HCT116 (cell line): ENCODE measurements around the gene ST3GAL2.

ENCODE experiments used
- CBX3 ChIP-seq: IDR thresholded peaks from 2 replicates; pipeline ENCODE4 v1.6.1; 2012; ENCODE audit warnings: low read depth
- CEBPB ChIP-seq: IDR thresholded peaks from 2 replicates; pipeline ENCODE4 v1.6.1; 2012; ENCODE audit warnings: low read depth
- CTCF ChIP-seq, 3 experiments: fragments of 200-600 bp in 1 of 3; sonication (generic) in 1 of 3; IDR thresholded peaks in 2 of 3; conservative IDR thresholded peaks in 1 of 3; 2 replicates each; pipeline ENCODE4 v1.5.1; 2012 to 2017; ENCODE audit warnings: low read depth in 2 of 3, low read length in 2 of 3, antibody characterized with exemption in 1 of 3, borderline replicate concordance in 1 of 3, control low read depth in 1 of 3, mild to moderate bottlenecking in 1 of 3, mixed read lengths in 1 of 3, mixed run types in 1 of 3, moderate library complexity in 1 of 3; ENCODE audit not compliant: insufficient read depth in 1 of 3
- EZH2 ChIP-seq: fragments of 200-600 bp; sonication (generic); IDR thresholded peaks from 2 replicates; pipeline ENCODE4 v1.6.1; 2017; ENCODE audit warnings: antibody characterized with exemption, mixed run types
- POLR2A ChIP-seq: IDR thresholded peaks from 2 replicates; pipeline ENCODE4 v1.7.0; 2011; ENCODE audit warnings: borderline replicate concordance; ENCODE audit not compliant: insufficient read depth, insufficient read length; ENCODE audit errors: extremely low read depth
- POLR2AphosphoS5 ChIP-seq: IDR thresholded peaks from 2 replicates; pipeline ENCODE4 v1.6.1; 2011; ENCODE audit warnings: mild to moderate bottlenecking, low read depth, low read length, moderate library complexity
- YY1 ChIP-seq: IDR thresholded peaks from 2 replicates; pipeline ENCODE4 v1.6.1; 2011; ENCODE audit warnings: low read length, low read depth, moderate library complexity, mild to moderate bottlenecking; ENCODE audit not compliant: insufficient replicate concordance; ENCODE audit errors: extremely low read depth

GRCh38 chr16:70432723-70433457 lies 6.0 kb downstream of the ST3GAL2 start:
- TF ChIP-seq YY1 (no peak), CTCF (IDR thresholded peaks at IDR 0.05 in 2 of 3, conservative IDR thresholded peaks at IDR 0.05 in 1 of 3; ENCODE audit: borderline replicate concordance in 1 of 3, insufficient read depth in 1 of 3, low read depth in 2 of 3, low read length in 2 of 3) (no peak), POLR2A (no peak), EZH2 (no peak), POLR2AphosphoS5 (no peak), CBX3 (no peak), CEBPB (no peak)
